ENCODE measurements around the gene JPT2. TPM values are rescaled to one million over a fixed set of nuclear protein-coding genes. Genes with fewer than 3 reads are reported as not detected.
"Not testable (repeated sequence)": the region's sequence is repeated elsewhere in the genome, so short reads cannot be mapped to it uniquely, and the experiment has no call there.

The JPT2 gene
- total RNA-seq, 1 donor from 2014 or later, result 22.4 TPM

DNA sequence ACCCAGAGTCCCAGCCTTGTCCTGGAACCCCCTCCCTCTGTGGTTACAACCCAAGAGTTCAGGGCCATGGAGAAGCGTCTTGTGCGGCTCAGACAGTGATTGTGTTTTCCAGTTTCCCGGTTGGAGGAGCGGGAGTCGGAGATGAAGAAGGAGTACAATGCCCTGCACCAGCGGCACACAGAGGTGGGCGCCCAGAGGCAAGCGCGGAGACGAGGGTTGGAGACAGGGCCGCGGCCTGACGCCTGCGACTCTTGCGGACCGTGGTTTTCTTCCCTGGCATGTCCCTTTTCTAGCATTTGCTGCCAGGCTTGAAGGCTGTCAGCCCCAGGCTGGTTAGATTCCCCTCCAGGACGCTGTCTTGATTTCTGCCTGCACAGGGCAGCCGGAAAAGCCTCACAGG, 50.9 kb downstream of the JPT2 start:
- Histone ChIP-seq H3K4me1 (ENCODE audit: control insufficient read depth in 3 of 3, insufficient read depth in 3 of 3, low read length in 3 of 3) (peaks cover 0 to 6% (median 0%) of the 10 kb centered on the region in 3 donors), H3K9me3 (ENCODE audit: control insufficient read depth in 3 of 3, low read length in 3 of 3) (no peaks in the 10 kb centered on the region), H3K4me3 (ENCODE audit: low read length in 3 of 3) (no peak overlapping the region), H3K27ac (ENCODE audit: low read depth, low read length) (no peak overlapping the region), H3K27me3 (ENCODE audit: control insufficient read depth in 3 of 3, insufficient read depth in 3 of 3, low read length in 3 of 3) (no peaks in the 10 kb centered on the region), H3K36me3 (ENCODE audit: control insufficient read depth in 3 of 3, insufficient read depth in 3 of 3, low read length in 3 of 3) (peaks cover 45 to 56% (median 52%) of the 10 kb centered on the region in 3 donors), H3K9ac (ENCODE audit: low read depth in 1 of 3, low read length in 3 of 3) (no peak overlapping the region)

DNA sequence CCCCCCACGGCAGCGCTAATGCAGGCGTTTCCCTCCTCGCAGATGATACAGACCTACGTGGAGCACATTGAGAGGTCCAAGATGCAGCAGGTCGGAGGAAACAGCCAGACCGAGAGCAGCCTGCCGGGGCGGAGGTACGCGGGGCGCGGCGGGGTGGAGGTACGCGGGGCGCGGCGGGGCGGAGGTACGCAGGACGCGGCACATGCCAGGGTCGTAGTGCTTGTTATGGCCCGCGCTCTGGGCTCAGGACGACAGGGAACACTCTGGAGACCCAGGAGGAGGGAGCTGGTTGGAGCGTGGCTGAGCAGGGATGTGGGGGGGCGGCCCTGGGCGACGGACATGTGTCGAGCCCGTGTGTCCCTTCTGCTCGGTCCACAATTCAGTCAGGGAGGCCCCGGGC, 51.4 kb downstream of the JPT2 start:
- Histone ChIP-seq H3K4me1 (ENCODE audit: control insufficient read depth in 3 of 3, insufficient read depth in 3 of 3, low read length in 3 of 3) (peaks cover 0 to 6% (median 0%) of the 10 kb centered on the region in 3 donors), H3K9me3 (ENCODE audit: control insufficient read depth in 3 of 3, low read length in 3 of 3) (no peaks in the 10 kb centered on the region), H3K4me3 (ENCODE audit: low read length in 3 of 3) (no peak overlapping the region), H3K36me3 (ENCODE audit: control insufficient read depth in 3 of 3, insufficient read depth in 3 of 3, low read length in 3 of 3) (peaks cover 49 to 60% (median 55%) of the 10 kb centered on the region in 3 donors), H3K9ac (ENCODE audit: low read depth in 1 of 3, low read length in 3 of 3) (no peak overlapping the region), H3K27me3 (ENCODE audit: control insufficient read depth in 3 of 3, insufficient read depth in 3 of 3, low read length in 3 of 3) (no peaks in the 10 kb centered on the region), H3K27ac (ENCODE audit: low read depth, low read length) (no peak overlapping the region)

DNA sequence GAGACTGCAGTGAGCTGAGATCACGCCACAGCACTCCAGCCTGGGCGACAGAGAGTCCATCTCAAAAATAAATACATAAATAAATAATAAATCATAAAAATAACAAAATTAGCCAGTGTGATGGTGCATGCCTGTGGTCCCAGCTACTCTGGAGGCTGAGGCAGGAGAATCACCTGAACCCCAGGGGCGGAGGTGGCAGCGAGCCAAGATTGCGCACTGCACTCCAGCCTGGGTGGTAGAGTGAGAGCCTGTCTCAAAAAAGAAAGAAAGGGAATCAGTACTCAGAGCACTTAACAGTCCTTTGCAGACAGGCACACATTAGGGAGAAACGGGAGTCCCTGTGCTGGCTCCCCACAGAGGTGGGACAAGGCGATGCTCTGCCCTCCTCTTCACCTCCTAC, 53.0 kb downstream of the JPT2 start:
- no peaks in the 10 kb centered on the region for H3K27me3 ChIP-seq (ENCODE audit: control insufficient read depth in 3 of 3, insufficient read depth in 3 of 3, low read length in 3 of 3)
- H3K27ac ChIP-seq (ENCODE audit: low read depth, low read length), result no peak overlapping the region
- peaks cover 0 to 6% (median 0%) of the 10 kb centered on the region in 3 donors for H3K4me1 ChIP-seq (ENCODE audit: control insufficient read depth in 3 of 3, insufficient read depth in 3 of 3, low read length in 3 of 3)
- peak overlapping the region in 1 of 3 donors; percentile 8 for H3K9ac ChIP-seq (ENCODE audit: low read depth in 1 of 3, low read length in 3 of 3)
- no peak overlapping the region for H3K4me3 ChIP-seq (ENCODE audit: low read length in 3 of 3)
- H3K36me3 ChIP-seq (ENCODE audit: control insufficient read depth in 3 of 3, insufficient read depth in 3 of 3, low read length in 3 of 3), result peaks cover 52 to 63% (median 56%) of the 10 kb centered on the region in 3 donors
- H3K9me3 ChIP-seq (ENCODE audit: control insufficient read depth in 3 of 3, low read length in 3 of 3), result no peaks in the 10 kb centered on the region

DNA sequence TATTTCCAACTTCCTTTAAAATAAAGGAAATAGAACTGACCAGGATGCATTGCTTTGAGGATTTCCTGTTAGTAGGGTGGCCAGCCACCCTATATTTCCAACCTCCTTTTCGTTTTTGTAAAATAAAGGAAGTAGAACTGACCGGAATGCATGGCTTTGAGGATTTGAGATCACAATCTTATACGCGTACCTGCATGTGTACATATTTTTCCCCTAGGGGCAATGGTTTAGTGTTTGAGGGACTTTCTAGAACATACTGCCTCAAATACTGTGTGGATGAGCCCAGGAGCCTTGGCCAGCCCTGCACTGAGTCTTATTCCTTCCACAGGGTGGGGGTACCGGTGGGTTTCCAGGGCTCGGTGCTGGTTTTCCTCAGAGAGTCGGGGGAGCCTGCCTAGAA, 53.5 kb downstream of the JPT2 start:
- H3K27me3 ChIP-seq (ENCODE audit: control insufficient read depth in 3 of 3, insufficient read depth in 3 of 3, low read length in 3 of 3), result no peaks in the 10 kb centered on the region
- no peak overlapping the region for H3K9ac ChIP-seq (ENCODE audit: low read depth in 1 of 3, low read length in 3 of 3)
- H3K4me3 ChIP-seq (ENCODE audit: low read length in 3 of 3), result no peak overlapping the region
- H3K9me3 ChIP-seq (ENCODE audit: control insufficient read depth in 3 of 3, low read length in 3 of 3), result no peaks in the 10 kb centered on the region
- H3K4me1 ChIP-seq (ENCODE audit: control insufficient read depth in 3 of 3, insufficient read depth in 3 of 3, low read length in 3 of 3), result peaks cover 0 to 6% (median 0%) of the 10 kb centered on the region in 3 donors
- H3K36me3 ChIP-seq (ENCODE audit: control insufficient read depth in 3 of 3, insufficient read depth in 3 of 3, low read length in 3 of 3), result peaks cover 46 to 59% (median 52%) of the 10 kb centered on the region in 3 donors
- H3K27ac ChIP-seq (ENCODE audit: low read depth, low read length), result no peak overlapping the region

DNA sequence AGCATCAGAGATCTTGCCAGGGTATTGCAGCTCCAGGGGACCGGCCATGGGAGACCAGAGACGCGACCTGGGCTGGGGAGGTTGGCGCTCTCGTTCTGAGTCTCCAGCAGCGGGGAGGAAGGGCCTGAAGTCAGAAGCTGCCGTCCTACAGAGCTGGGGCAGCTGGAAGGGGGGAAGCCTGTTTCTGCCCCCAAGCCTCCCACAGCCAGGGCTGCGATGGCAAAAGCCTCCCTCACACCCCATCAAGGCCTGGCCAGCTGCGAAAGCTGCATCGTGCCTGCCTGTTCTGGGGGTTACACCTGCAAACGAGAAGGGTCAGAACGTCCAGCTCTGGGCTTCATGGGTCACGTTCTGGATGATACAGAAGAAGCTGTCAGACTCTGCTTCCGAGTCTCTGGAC, 54.0 kb downstream of the JPT2 start:
- Histone ChIP-seq H3K4me1 (ENCODE audit: control insufficient read depth in 3 of 3, insufficient read depth in 3 of 3, low read length in 3 of 3) (peaks cover 0 to 6% (median 0%) of the 10 kb centered on the region in 3 donors), H3K36me3 (ENCODE audit: control insufficient read depth in 3 of 3, insufficient read depth in 3 of 3, low read length in 3 of 3) (peaks cover 42 to 54% (median 48%) of the 10 kb centered on the region in 3 donors)

DNA sequence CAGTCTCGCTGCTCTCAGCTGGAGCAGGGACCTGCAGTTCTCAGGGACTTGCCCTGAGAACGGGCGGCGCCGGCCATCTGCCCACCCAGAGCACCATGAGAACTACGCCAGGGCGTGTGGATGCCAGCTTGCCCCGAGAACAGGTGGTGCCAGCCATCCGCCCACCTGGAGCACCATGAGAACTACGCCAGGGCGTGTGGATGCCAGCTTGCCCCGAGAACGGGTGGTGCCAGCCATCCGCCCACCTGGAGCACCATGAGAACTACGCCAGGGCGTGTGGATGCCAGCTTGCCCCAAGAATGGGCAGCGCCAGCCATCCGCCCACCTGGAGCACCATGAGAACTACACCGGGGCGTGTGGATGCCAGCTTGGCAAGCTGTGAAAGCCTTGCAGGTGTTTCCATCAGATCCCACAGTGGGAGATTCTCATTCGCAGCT, 54.5 kb downstream of the JPT2 start:
- H3K9me3 ChIP-seq (ENCODE audit: control insufficient read depth in 3 of 3, low read length in 3 of 3); H3K9ac ChIP-seq (ENCODE audit: low read depth in 1 of 3, low read length in 3 of 3); H3K4me3 ChIP-seq (ENCODE audit: low read length in 3 of 3); H3K27ac ChIP-seq (ENCODE audit: low read depth, low read length); H3K4me1 ChIP-seq (ENCODE audit: control insufficient read depth in 3 of 3, insufficient read depth in 3 of 3, low read length in 3 of 3); H3K27me3 ChIP-seq (ENCODE audit: control insufficient read depth in 3 of 3, insufficient read depth in 3 of 3, low read length in 3 of 3): not testable (repeated sequence)
- peaks cover 37 to 51% (median 43%) of the 10 kb centered on the region in 3 donors for H3K36me3 ChIP-seq (ENCODE audit: control insufficient read depth in 3 of 3, insufficient read depth in 3 of 3, low read length in 3 of 3)

More for the DNA sequence above, 54.0 kb downstream of the JPT2 start:
- H3K27me3 ChIP-seq (ENCODE audit: control insufficient read depth in 3 of 3, insufficient read depth in 3 of 3, low read length in 3 of 3), result no peaks in the 10 kb centered on the region
- no peak overlapping the region for H3K9ac ChIP-seq (ENCODE audit: low read depth in 1 of 3, low read length in 3 of 3)
- H3K4me3 ChIP-seq (ENCODE audit: low read length in 3 of 3), result no peak overlapping the region
- H3K27ac ChIP-seq (ENCODE audit: low read depth, low read length), result no peak overlapping the region
- no peaks in the 10 kb centered on the region for H3K9me3 ChIP-seq (ENCODE audit: control insufficient read depth in 3 of 3, low read length in 3 of 3)

DNA sequence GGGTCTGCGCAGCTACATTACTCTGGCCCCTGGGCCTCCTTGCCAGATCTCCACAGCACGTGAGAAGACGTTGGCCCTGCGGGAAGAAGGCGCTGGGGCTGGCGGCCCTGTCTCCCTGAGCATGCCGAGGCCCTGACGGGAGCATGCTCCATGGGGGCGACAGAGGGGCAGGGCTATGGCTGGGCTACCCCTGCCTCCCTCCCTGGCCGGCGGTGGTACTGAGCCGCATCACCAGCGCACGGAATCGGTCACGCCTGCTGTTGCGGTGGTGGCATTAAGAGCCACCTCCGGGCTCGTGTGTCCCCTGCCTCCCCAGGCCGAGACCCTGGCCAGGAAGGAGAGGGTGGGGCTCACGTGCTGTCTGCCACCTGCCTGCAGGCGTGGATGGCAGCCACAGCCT, 56.0 kb downstream of the JPT2 start:
- no peak overlapping the region for H3K4me3 ChIP-seq (ENCODE audit: low read length in 3 of 3)

DNA sequence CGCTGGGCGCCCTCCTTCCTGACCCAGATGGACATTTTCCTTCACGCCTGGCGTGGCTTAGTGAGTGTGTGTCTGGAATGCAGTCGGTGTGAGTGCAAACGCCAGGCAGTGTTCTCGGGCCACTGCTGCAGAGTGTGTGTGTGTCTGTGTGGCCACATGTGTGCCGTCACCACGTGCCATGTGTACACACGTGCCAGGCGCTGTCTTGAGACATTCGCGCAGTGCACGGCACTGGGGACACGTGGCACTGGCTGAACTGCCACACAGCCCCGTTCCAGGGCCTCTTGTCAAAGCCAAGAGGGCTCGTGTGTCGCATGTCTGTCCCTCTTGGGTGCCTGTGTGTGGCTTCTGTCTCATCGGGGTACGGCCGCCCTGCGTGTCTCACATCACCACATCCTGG, 56.7 kb downstream of the JPT2 start:
- Histone ChIP-seq H3K36me3 (ENCODE audit: control insufficient read depth in 3 of 3, insufficient read depth in 3 of 3, low read length in 3 of 3) (peaks cover 28 to 37% (median 33%) of the 10 kb centered on the region in 3 donors), H3K27ac (ENCODE audit: low read depth, low read length) (no peak overlapping the region), H3K4me3 (ENCODE audit: low read length in 3 of 3) (no peak overlapping the region), H3K9me3 (ENCODE audit: control insufficient read depth in 3 of 3, low read length in 3 of 3) (no peaks in the 10 kb centered on the region), H3K4me1 (ENCODE audit: control insufficient read depth in 3 of 3, insufficient read depth in 3 of 3, low read length in 3 of 3) (peaks cover 0 to 6% (median 0%) of the 10 kb centered on the region in 3 donors), H3K9ac (ENCODE audit: low read depth in 1 of 3, low read length in 3 of 3) (no peak overlapping the region), H3K27me3 (ENCODE audit: control insufficient read depth in 3 of 3, insufficient read depth in 3 of 3, low read length in 3 of 3) (no peaks in the 10 kb centered on the region)

More for the DNA sequence above, 56.0 kb downstream of the JPT2 start:
- H3K9ac ChIP-seq (ENCODE audit: low read depth in 1 of 3, low read length in 3 of 3), result no peak overlapping the region
- peaks cover 0 to 6% (median 0%) of the 10 kb centered on the region in 3 donors for H3K4me1 ChIP-seq (ENCODE audit: control insufficient read depth in 3 of 3, insufficient read depth in 3 of 3, low read length in 3 of 3)
- no peaks in the 10 kb centered on the region for H3K27me3 ChIP-seq (ENCODE audit: control insufficient read depth in 3 of 3, insufficient read depth in 3 of 3, low read length in 3 of 3)
- no peak overlapping the region for H3K27ac ChIP-seq (ENCODE audit: low read depth, low read length)
- H3K9me3 ChIP-seq (ENCODE audit: control insufficient read depth in 3 of 3, low read length in 3 of 3), result no peaks in the 10 kb centered on the region
- H3K36me3 ChIP-seq (ENCODE audit: control insufficient read depth in 3 of 3, insufficient read depth in 3 of 3, low read length in 3 of 3), result peaks cover 30 to 39% (median 38%) of the 10 kb centered on the region in 3 donors

DNA sequence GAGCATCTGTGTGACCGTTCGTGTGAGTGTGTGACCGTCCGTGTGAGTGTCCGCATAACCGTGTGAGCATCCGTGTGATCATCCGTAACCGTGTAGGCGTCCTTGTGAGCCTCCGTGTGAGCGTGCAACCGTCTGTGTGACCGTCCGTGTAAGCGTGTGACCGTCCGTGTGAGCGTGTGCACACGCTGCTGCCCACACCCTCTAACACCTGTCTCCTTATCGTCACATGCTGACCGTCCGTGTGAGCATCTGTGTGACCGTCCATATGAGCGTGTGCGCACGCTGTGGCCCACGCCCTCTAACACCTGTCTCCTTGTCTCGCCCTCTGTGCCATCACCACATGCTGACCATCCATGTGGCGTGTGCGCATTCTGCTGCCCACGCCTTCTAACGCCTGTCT, 62.2 kb downstream of the JPT2 start:
- H3K9me3 ChIP-seq (ENCODE audit: control insufficient read depth in 3 of 3, low read length in 3 of 3), result no peaks in the 10 kb centered on the region
- H3K4me3 ChIP-seq (ENCODE audit: low read length in 3 of 3), result no peak overlapping the region
- no peaks in the 10 kb centered on the region for H3K27me3 ChIP-seq (ENCODE audit: control insufficient read depth in 3 of 3, insufficient read depth in 3 of 3, low read length in 3 of 3)
- H3K36me3 ChIP-seq (ENCODE audit: control insufficient read depth in 3 of 3, insufficient read depth in 3 of 3, low read length in 3 of 3), result peaks cover 25 to 33% (median 28%) of the 10 kb centered on the region in 3 donors
- no peaks in the 10 kb centered on the region for H3K4me1 ChIP-seq (ENCODE audit: control insufficient read depth in 3 of 3, insufficient read depth in 3 of 3, low read length in 3 of 3)
- H3K27ac ChIP-seq (ENCODE audit: low read depth, low read length), result no peak overlapping the region
- no peak overlapping the region for H3K9ac ChIP-seq (ENCODE audit: low read depth in 1 of 3, low read length in 3 of 3)

DNA sequence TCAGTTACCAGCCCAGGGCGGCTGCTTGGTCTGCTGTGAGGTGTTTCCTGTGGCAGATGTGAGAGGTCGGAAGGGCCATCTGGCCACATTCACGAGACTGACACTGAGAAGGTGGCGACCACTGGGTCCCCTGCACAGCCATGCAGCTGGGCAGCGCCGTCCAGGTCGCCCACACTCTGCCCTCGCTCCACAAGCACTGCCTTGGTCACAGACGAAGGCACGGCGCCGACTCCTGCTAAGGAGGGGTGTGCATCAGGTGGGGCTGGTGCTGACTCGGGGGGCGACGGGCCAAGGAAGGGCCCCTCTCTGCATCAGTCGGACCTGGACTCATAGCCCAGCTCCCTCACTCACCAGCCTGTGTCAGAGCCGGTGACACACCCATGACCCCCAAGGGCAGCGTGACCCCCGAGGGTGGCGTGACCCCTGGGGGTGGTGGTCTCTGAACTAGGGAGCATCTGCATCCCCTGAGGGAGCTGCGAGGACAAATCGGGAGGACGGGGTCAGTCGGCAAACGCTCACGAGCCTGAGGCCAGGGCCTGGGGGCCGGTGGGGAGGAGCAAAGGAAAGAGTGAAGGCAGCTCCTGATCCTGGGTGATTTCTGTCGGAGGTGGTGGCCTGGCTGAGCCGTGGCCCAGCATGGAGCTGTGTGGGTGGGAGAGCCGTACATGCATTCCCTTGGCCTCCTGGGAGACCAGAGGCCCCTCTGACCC, 62.9 kb downstream of the JPT2 start:
- no peak overlapping the region for H3K27ac ChIP-seq (ENCODE audit: low read depth, low read length)
- no peak overlapping the region for H3K9ac ChIP-seq (ENCODE audit: low read depth in 1 of 3, low read length in 3 of 3)
- H3K36me3 ChIP-seq (ENCODE audit: control insufficient read depth in 3 of 3, insufficient read depth in 3 of 3, low read length in 3 of 3), result peaks cover 28 to 36% (median 31%) of the 10 kb centered on the region in 3 donors

More for the DNA sequence above, 62.9 kb downstream of the JPT2 start:
- H3K4me3 ChIP-seq (ENCODE audit: low read length in 3 of 3), result no peak overlapping the region
- H3K27me3 ChIP-seq (ENCODE audit: control insufficient read depth in 3 of 3, insufficient read depth in 3 of 3, low read length in 3 of 3), result no peaks in the 10 kb centered on the region
- H3K4me1 ChIP-seq (ENCODE audit: control insufficient read depth in 3 of 3, insufficient read depth in 3 of 3, low read length in 3 of 3), result no peaks in the 10 kb centered on the region
- H3K9me3 ChIP-seq (ENCODE audit: control insufficient read depth in 3 of 3, low read length in 3 of 3), result no peaks in the 10 kb centered on the region

Data from skeletal muscle tissue (tissue), 4 donors.